Erythroblast (primary cell): ENCODE results near the gene ADARB1.
"Not testable (repeated sequence)": the region's sequence is repeated elsewhere in the genome, so short reads cannot be mapped to it uniquely, and the experiment has no call there.

Experiments used
- GATA1 ChIP-seq: IDR thresholded peaks from 2 replicates; pipeline ENCODE4 v1.6.1; 2011; ENCODE audit warnings: low read depth, mild to moderate bottlenecking, control low read depth, low read length, moderate library complexity
- POLR2A ChIP-seq: IDR thresholded peaks from 2 replicates; pipeline ENCODE4 v1.6.1; 2011; ENCODE audit warnings: mild to moderate bottlenecking, low read length

- not testable (repeated sequence) for TF ChIP-seq GATA1, POLR2A
Observed at GRCh38 chr21:45139003-45139360, 64.6 kb downstream of the ADARB1 start.
